GM12878 (cell line): ENCODE data around the gene GDF15. TPM values are rescaled to one million over a fixed set of nuclear protein-coding genes. Genes with fewer than 3 reads are reported as not detected.
A peak's percentile ranks its signal among the peaks of the same experiment; 100 is the strongest.

ENCODE experiments used
- ATAC-seq: fragments of 200-7000 bp; cut with Tn5 transposase; 3 replicates; pipeline ENCODE4 v1.9.1; 2020; ENCODE audit warnings: mild to moderate bottlenecking, moderate library complexity
- BruUV-seq: library from RNA; stranded (reverse); fragments of 400-500 nt; replicated peaks from 2 replicates; lab custom pipeline; 2021; lab: Mats Ljungman, UMichigan
- CTCF ChIA-PET: fragments of 300-600 bp; sonication (Branson Sonifier 250); formaldehyde crosslinking; extraction: SDS; loops from one replicate; lab custom pipeline; 2021; ENCODE audit warnings: inconsistent platforms; lab: Yijun Ruan, JAX
- POLR2A ChIA-PET: fragments of 350-600 bp; formaldehyde crosslinking; extraction: SDS; loops from one replicate; lab custom pipeline; 2021; ENCODE audit warnings: inconsistent platforms; lab: Charles Lee
- RAD21 ChIA-PET: fragments of 300-600 bp; sonication (Branson Sonifier 250); formaldehyde crosslinking; loops from one replicate; lab custom pipeline; 2023; ENCODE audit warnings: antibody characterized with exemption; ENCODE audit not compliant: unreplicated experiment; lab: Charles Lee
- SMC1A ChIA-PET: fragments of 300-600 bp; sonication (Branson Sonifier 250); formaldehyde crosslinking; loops from one replicate; lab custom pipeline; 2023; ENCODE audit not compliant: unreplicated experiment, uncharacterized antibody; lab: Charles Lee
- DNase-seq: peaks from one replicate; pipeline ENCODE4 v3.0.0-alpha.2; 2011; ENCODE audit warnings: low read depth, low spot score
- FAIRE-seq: peaks from 3 replicates; lab custom pipeline; 2011; peaks lifted over from hg19 to GRCh38; lab: Jason Lieb, UNC
- H2AFZ ChIP-seq: 2 replicates; pipeline ENCODE4 v1.6.0; 2011; ENCODE audit warnings: low read depth, low read length, control low read depth; ENCODE audit not compliant: control insufficient read depth
- H3K27ac ChIP-seq: 2 replicates; pipeline ENCODE4 v1.5.1; 2011; ENCODE audit warnings: control low read depth; ENCODE audit not compliant: control insufficient read depth, insufficient read depth
- H3K27me3 ChIP-seq, 2 experiments: replicated peaks in 1 of 2; 2 replicates each; pipeline versions ENCODE4 v1.6.0 to v1.6.1; 2011; ENCODE audit warnings: low read length in 1 of 2; ENCODE audit not compliant: control insufficient read depth in 2 of 2, insufficient read depth in 2 of 2
- H3K36me3 ChIP-seq, 2 experiments: 2 replicates each; pipeline ENCODE4 v1.5.1; 2011; ENCODE audit warnings: low read length in 1 of 2; ENCODE audit not compliant: control insufficient read depth in 2 of 2, insufficient read depth in 2 of 2
- H3K4me1 ChIP-seq: 2 replicates; pipeline ENCODE4 v1.6.1; 2011; ENCODE audit warnings: mild to moderate bottlenecking, low read length, moderate library complexity, mixed read lengths; ENCODE audit not compliant: control insufficient read depth, insufficient read depth
- H3K4me2 ChIP-seq: 2 replicates; pipeline ENCODE4 v1.6.0; 2011; ENCODE audit warnings: control low read depth; ENCODE audit not compliant: control insufficient read depth, insufficient read depth
- H3K4me3 ChIP-seq: fragments of 200-600 bp; sonication (generic); 2 replicates; pipeline ENCODE4 v1.5.1; 2016
- H3K79me2 ChIP-seq: 2 replicates; pipeline ENCODE4 v1.6.0; 2011; ENCODE audit warnings: low read length; ENCODE audit not compliant: control insufficient read depth, insufficient read depth
- H3K9ac ChIP-seq: 2 replicates; pipeline ENCODE4 v1.8.0; 2011; ENCODE audit warnings: low read length, control low read depth, mixed read lengths; ENCODE audit not compliant: control insufficient read depth, insufficient read depth
- H3K9me3 ChIP-seq: replicated peaks from 3 replicates; pipeline ENCODE4 v1.5.1; 2011; ENCODE audit warnings: mild to moderate bottlenecking, low read length; ENCODE audit not compliant: control insufficient read depth, insufficient read depth
- H4K20me1 ChIP-seq: 2 replicates; pipeline ENCODE4 v1.6.0; 2011; ENCODE audit not compliant: control insufficient read depth, insufficient read depth
- ETV6 ChIP-seq, 2 experiments: fragments of 450-650 bp in 1 of 2; IDR thresholded peaks in 1 of 2; conservative IDR thresholded peaks in 1 of 2; 2 replicates each; pipeline ENCODE4 v1.6.1; 2014; ENCODE audit warnings: antibody characterized with exemption in 1 of 2, borderline replicate concordance in 1 of 2, low read depth in 1 of 2, mild to moderate bottlenecking in 1 of 2, moderate library complexity in 1 of 2
- HDAC2 ChIP-seq: fragments of 200-600 bp; sonication (generic); IDR thresholded peaks from 2 replicates; pipeline ENCODE4 v1.6.1; 2017
- MYC ChIP-seq: IDR thresholded peaks from 2 replicates; pipeline ENCODE4 v1.6.1; 2011; ENCODE audit warnings: mild to moderate bottlenecking, low read length, moderate library complexity, inconsistent platforms; ENCODE audit not compliant: insufficient read depth, insufficient replicate concordance, insufficient read length, severe bottlenecking
- NFYB ChIP-seq: IDR thresholded peaks from 2 replicates; pipeline ENCODE4 v1.6.1; 2011; ENCODE audit warnings: low read depth, mild to moderate bottlenecking, low read length, improper control_type of control experiment, moderate library complexity; ENCODE audit not compliant: insufficient read depth
- POLR2A ChIP-seq: IDR thresholded peaks from 2 replicates; pipeline ENCODE4 v1.6.1; 2011; ENCODE audit warnings: low read depth, mild to moderate bottlenecking, low read length
- RUNX3 ChIP-seq: IDR thresholded peaks from 2 replicates; pipeline ENCODE4 v1.6.1; 2012; ENCODE audit warnings: low read length, inconsistent platforms
- SREBF2 ChIP-seq: IDR thresholded peaks from 2 replicates; pipeline ENCODE4 v1.6.1; 2012; ENCODE audit warnings: mild to moderate bottlenecking, low read length
- SUZ12 ChIP-seq: fragments of 200-600 bp; sonication (generic); IDR thresholded peaks from one replicate; pipeline ENCODE4 v1.6.1; 2018; ENCODE audit warnings: antibody characterized with exemption, mild to moderate bottlenecking; ENCODE audit not compliant: unreplicated experiment
- ZNF207 ChIP-seq: fragments of 450-650 bp; IDR thresholded peaks from 2 replicates; pipeline ENCODE4 v1.6.1; 2014; ENCODE audit warnings: antibody characterized with exemption, mild to moderate bottlenecking, borderline replicate concordance
- WGBS: methylation state at CpG from one replicate; pipeline ENCODE4 v1.1.6; 2016; ENCODE audit warnings: low lambda C conversion rate; ENCODE audit not compliant: insufficient replicate concordance, insufficient coverage; ENCODE audit errors: missing lambda C conversion rate; 5-methylcytosine and 5-hydroxymethylcytosine counted together
- in situ Hi-C: fragments of 300-500 bp; cut with MboI; formaldehyde crosslinking; loops from 9 replicates; pipeline ENCODE4 v1.14.3; 2018; ENCODE audit warnings: mixed read lengths
- intact Hi-C: fragments of 100-400 bp; cut with micrococcal nuclease; formaldehyde crosslinking; loops from one replicate; pipeline ENCODE4 v1.14.2; 2022; ENCODE audit not compliant: unreplicated experiment
- polyA plus RNA-seq, 11 experiments: library from polyadenylated mRNA; depleted of rRNA in 4 of 11; unstranded in 6 of 11; stranded (reverse) in 5 of 11; fragments of >200 nt; fragmentation: Nextera tagmentation in 4 of 11; fragmentation: Illumina TruSeq in 1 of 11; extraction: Ambion mirVana in 4 of 11; extraction: Trizol in 1 of 11; gene quantifications; 1 replicate in 1 of 11; 2 replicates in 10 of 11; pipeline versions ENCODE4 v1.2.1 to v1.2.3, GENCODE V29; 2011 to 2016; ENCODE audit warnings: inconsistent platforms in 2 of 11, missing spikeins in 2 of 11, low read depth in 1 of 11
- total RNA-seq, 4 experiments: library from RNA; depleted of rRNA in 3 of 4; stranded (reverse); fragments of >200 nt in 3 of 4; fragmentation: Illumina TruSeq in 1 of 4; extraction: Trizol in 1 of 4; gene quantifications; 2 replicates each; pipeline versions ENCODE4 v1.2.1 to v1.2.3, GENCODE V29; 2013 to 2021
- TF ChIP-seq, protein P1 (sequence below): fragments of 450-650 bp; IDR thresholded peaks from 2 replicates; pipeline ENCODE4 v1.6.1; 2018; ENCODE audit warnings: borderline replicate concordance, mild to moderate bottlenecking; ENCODE audit not compliant: partially characterized antibody

GDF15 gene
- total and polyA plus RNA-seq, 10 of the 15 experiments (the other 5 are each of a cell fraction or from before 2014, with no cell fraction given) = 0.11 to 3.6 (median 1.6) TPM; not detected in 1

DNA sequence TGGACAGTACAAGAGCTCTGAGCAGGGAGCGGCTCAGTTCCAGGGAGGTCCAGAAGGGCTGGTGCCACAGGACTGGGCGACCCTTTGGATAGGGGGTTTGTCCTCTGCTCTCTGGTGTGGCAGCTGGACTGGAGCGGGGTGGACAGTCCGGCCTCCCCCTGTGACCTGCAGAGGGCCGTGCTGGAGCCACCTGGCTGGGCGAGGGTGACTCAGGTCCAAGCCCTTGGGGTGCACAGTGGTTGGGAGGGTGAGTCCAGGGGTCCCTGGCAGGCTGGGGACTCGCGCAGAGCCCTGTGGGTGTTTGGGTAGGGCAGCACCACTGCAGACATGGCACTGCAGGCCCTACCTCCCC is 40.4 kb downstream of the GDF15 start:
- no peaks in the 10 kb centered on the region; the same call in 1 of the 2 replicates for H4K20me1 ChIP-seq
- POLR2A ChIA-PET = no interaction called here
- no peak overlapping the region for H3K9ac ChIP-seq
- H3K79me2 ChIP-seq = peaks cover 36% of the 10 kb centered on the region
- SMC1A ChIA-PET = no interaction called here
- no peak for FAIRE-seq
- no peak overlapping the region for H3K4me3 ChIP-seq
- BruUV-seq = no TSS peak
- intact Hi-C loops (no loop called here), in situ Hi-C loops (no loop called here)
- no peaks in the 10 kb centered on the region for H3K27me3 ChIP-seq
- no peaks in the 10 kb centered on the region for H3K9me3 ChIP-seq
- H3K27ac ChIP-seq = no peak overlapping the region
- H3K36me3 ChIP-seq = peaks cover 0 to 5% of the 10 kb centered on the region in 2 experiments; a peak in 2 of 4 replicates
- WGBS = 74% methylated on average over 8 of the region's 8 CpGs
- H2AFZ ChIP-seq = no peak overlapping the region
- CTCF ChIA-PET = interaction anchor here (1.0 kb wide), 1 partner anchor 76 kb away, joined by 3 read pairs; no protein-coding TSS in a partner anchor
- H3K4me1 ChIP-seq = peaks cover 34% of the 10 kb centered on the region
- H3K4me2 ChIP-seq = no peak overlapping the region
- DNase-seq = no peak
- RAD21 ChIA-PET = no interaction called here
- ATAC-seq = no peak
- TF ChIP-seq SREBF2 = no peak
- TF ChIP-seq ETV6 (conservative IDR thresholded peaks at IDR 0.05 in 1 of 2, IDR thresholded peaks at IDR 0.05 in 1 of 2; ENCODE audit: borderline replicate concordance in 1 of 2, low read depth in 1 of 2) = no peak
- no peak for TF ChIP-seq ZNF207
- no peak for TF ChIP-seq NFYB
- TF ChIP-seq, all 136 proteins: peak for 0

DNA sequence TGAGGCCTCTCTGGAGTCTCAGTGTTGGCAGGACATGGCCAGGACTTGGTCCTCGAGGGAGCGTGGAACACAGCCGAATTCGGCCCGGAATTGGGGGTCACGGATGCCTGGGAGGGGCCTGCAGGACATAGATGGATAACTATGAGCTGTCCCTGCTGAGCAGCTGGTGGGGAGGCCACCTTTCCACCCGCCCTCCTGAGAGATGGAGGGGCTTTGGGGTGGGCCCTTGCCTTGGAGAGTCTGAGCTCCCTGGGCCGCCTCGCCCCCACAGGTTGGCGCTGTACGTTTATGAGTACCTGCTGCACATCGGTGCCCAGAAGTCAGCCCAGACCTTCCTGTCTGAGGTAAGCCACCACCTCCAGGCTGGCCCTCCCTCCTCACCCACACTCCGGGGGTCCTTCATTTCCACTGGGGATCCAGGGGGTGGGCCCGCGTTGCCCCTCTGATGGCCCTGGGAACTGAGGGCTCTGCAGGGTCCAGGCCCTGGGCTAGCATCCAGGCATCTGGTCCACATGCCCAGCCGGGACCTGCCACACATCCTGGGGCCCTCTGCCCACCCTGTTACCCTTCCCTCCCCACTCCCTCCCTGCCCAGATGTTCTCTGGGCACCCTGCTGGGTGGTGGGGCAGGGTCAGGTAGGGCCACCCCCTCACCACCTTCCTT is 41.3 kb downstream of the GDF15 start:
- in situ Hi-C loops (no loop called here), intact Hi-C loops (no loop called here)
- H4K20me1 ChIP-seq = no peaks in the 10 kb centered on the region; the same call in 1 of the 2 replicates
- TF ChIP-seq HDAC2 (no peak), SUZ12 (no peak), POLR2A (peak; percentile 20; the same call in 1 of the 2 replicates), RUNX3 (no peak), MYC (no peak)
- TF ChIP-seq, protein P1, sequence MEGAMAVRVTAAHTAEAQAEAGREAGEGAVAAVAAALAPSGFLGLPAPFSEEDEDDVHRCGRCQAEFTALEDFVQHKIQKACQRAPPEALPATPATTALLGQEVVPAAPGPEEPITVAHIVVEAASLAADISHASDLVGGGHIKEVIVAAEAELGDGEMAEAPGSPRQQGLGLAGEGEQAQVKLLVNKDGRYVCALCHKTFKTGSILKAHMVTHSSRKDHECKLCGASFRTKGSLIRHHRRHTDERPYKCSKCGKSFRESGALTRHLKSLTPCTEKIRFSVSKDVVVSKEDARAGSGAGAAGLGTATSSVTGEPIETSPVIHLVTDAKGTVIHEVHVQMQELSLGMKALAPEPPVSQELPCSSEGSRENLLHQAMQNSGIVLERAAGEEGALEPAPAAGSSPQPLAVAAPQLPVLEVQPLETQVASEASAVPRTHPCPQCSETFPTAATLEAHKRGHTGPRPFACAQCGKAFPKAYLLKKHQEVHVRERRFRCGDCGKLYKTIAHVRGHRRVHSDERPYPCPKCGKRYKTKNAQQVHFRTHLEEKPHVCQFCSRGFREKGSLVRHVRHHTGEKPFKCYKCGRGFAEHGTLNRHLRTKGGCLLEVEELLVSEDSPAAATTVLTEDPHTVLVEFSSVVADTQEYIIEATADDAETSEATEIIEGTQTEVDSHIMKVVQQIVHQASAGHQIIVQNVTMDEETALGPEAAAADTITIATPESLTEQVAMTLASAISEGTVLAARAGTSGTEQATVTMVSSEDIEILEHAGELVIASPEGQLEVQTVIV = no peak
- H3K27me3 ChIP-seq = no peaks in the 10 kb centered on the region
- no peak overlapping the region for H3K27ac ChIP-seq
- ChIA-PET RAD21 (no interaction called here), POLR2A (no interaction called here), CTCF (no interaction called here), SMC1A (no interaction called here)
- H3K9me3 ChIP-seq = no peaks in the 10 kb centered on the region
- no peak overlapping the region for H2AFZ ChIP-seq
- peaks cover 29% of the 10 kb centered on the region for H3K79me2 ChIP-seq
- no peak overlapping the region for H3K9ac ChIP-seq
- no peak overlapping the region for H3K4me2 ChIP-seq
- BruUV-seq = no TSS peak
- FAIRE-seq = no peak
- no peak for ATAC-seq
- peaks cover 0 to 5% of the 10 kb centered on the region in 2 experiments; a peak in 3 of 4 replicates for H3K36me3 ChIP-seq
- 79% methylated on average over 16 of the region's 16 CpGs for WGBS
- no peak for DNase-seq
- H3K4me1 ChIP-seq = peaks cover 33% of the 10 kb centered on the region
- no peak overlapping the region for H3K4me3 ChIP-seq
